Measurements from ENCODE around the gene ADAM20.
"Not testable (repeated sequence)": the region's sequence is repeated elsewhere in the genome, so short reads cannot be mapped to it uniquely, and the experiment has no call there.

The ADAM20 gene

GRCh38 chr14:70530417-70530816, 4.4 kb downstream of the ADAM20 start:
- Histone ChIP-seq H3K4me3 (ENCODE audit: low read depth, low read length) (no peak overlapping the region), H2AFZ (ENCODE audit: low read length, unreplicated experiment) (no peak overlapping the region), H3K36me3 (ENCODE audit: insufficient read depth, low read length) (no peaks in the 10 kb centered on the region), H3K27ac (ENCODE audit: low read depth, low read length) (no peak overlapping the region), H3K79me2 (ENCODE audit: control insufficient read depth, insufficient read depth, low read length, unreplicated experiment) (no peaks in the 10 kb centered on the region), H3K27me3 (ENCODE audit: insufficient read depth, low read length) (no peaks in the 10 kb centered on the region), H3K4me1 (ENCODE audit: control insufficient read depth, insufficient read depth, low read length, unreplicated experiment) (no peaks in the 10 kb centered on the region)

GRCh38 chr14:70527501-70528105, 7.2 kb downstream of the ADAM20 start:
- no peak overlapping the region for H3K27ac ChIP-seq (ENCODE audit: low read depth, low read length)
- no peaks in the 10 kb centered on the region for H3K79me2 ChIP-seq (ENCODE audit: control insufficient read depth, insufficient read depth, low read length, unreplicated experiment)
- H3K4me1 ChIP-seq (ENCODE audit: control insufficient read depth, insufficient read depth, low read length, unreplicated experiment), result no peaks in the 10 kb centered on the region
- H3K4me3 ChIP-seq (ENCODE audit: low read depth, low read length), result no peak overlapping the region
- H2AFZ ChIP-seq (ENCODE audit: low read length, unreplicated experiment), result no peak overlapping the region
- H3K36me3 ChIP-seq (ENCODE audit: insufficient read depth, low read length), result no peaks in the 10 kb centered on the region
- H3K27me3 ChIP-seq (ENCODE audit: insufficient read depth, low read length), result no peaks in the 10 kb centered on the region

- Histone ChIP-seq H3K4me1 (ENCODE audit: control insufficient read depth, insufficient read depth, low read length, unreplicated experiment) (no peaks in the 10 kb centered on the region), H2AFZ (ENCODE audit: low read length, unreplicated experiment) (no peak overlapping the region), H3K4me3 (ENCODE audit: low read depth, low read length) (no peak overlapping the region), H3K79me2 (ENCODE audit: control insufficient read depth, insufficient read depth, low read length, unreplicated experiment) (no peaks in the 10 kb centered on the region), H3K27ac (ENCODE audit: low read depth, low read length) (no peak overlapping the region), H3K36me3 (ENCODE audit: insufficient read depth, low read length) (no peaks in the 10 kb centered on the region), H3K27me3 (ENCODE audit: insufficient read depth, low read length) (no peaks in the 10 kb centered on the region)
Measured at GRCh38 chr14:70525691-70526090, 9.1 kb downstream of the ADAM20 start.

GRCh38 chr14:70515811-70516210, 19.0 kb downstream of the ADAM20 start:
- H3K79me2 ChIP-seq (ENCODE audit: control insufficient read depth, insufficient read depth, low read length, unreplicated experiment), result no peaks in the 10 kb centered on the region
- H3K4me3 ChIP-seq (ENCODE audit: low read depth, low read length), result no peak overlapping the region
- H3K27me3 ChIP-seq (ENCODE audit: insufficient read depth, low read length), result no peaks in the 10 kb centered on the region
- H3K4me1 ChIP-seq (ENCODE audit: control insufficient read depth, insufficient read depth, low read length, unreplicated experiment), result no peaks in the 10 kb centered on the region
- no peak overlapping the region for H2AFZ ChIP-seq (ENCODE audit: low read length, unreplicated experiment)
- no peak overlapping the region for H3K27ac ChIP-seq (ENCODE audit: low read depth, low read length)
- no peaks in the 10 kb centered on the region; the same call in 1 of the 2 replicates for H3K36me3 ChIP-seq (ENCODE audit: insufficient read depth, low read length)

GRCh38 chr14:70514168-70515069, 20.4 kb downstream of the ADAM20 start:
- no peaks in the 10 kb centered on the region for H3K4me1 ChIP-seq (ENCODE audit: control insufficient read depth, insufficient read depth, low read length, unreplicated experiment)
- H3K27me3 ChIP-seq (ENCODE audit: insufficient read depth, low read length), result no peaks in the 10 kb centered on the region
- H3K27ac ChIP-seq (ENCODE audit: low read depth, low read length), result no peak overlapping the region
- no peak overlapping the region for H2AFZ ChIP-seq (ENCODE audit: low read length, unreplicated experiment)
- H3K36me3 ChIP-seq (ENCODE audit: insufficient read depth, low read length), result no peaks in the 10 kb centered on the region
- H3K79me2 ChIP-seq (ENCODE audit: control insufficient read depth, insufficient read depth, low read length, unreplicated experiment), result no peaks in the 10 kb centered on the region
- no peak overlapping the region for H3K4me3 ChIP-seq (ENCODE audit: low read depth, low read length)

- H3K27ac ChIP-seq (ENCODE audit: low read depth, low read length), result no peak overlapping the region
- no peaks in the 10 kb centered on the region for H3K36me3 ChIP-seq (ENCODE audit: insufficient read depth, low read length)
- no peak overlapping the region for H2AFZ ChIP-seq (ENCODE audit: low read length, unreplicated experiment)
- H3K4me1 ChIP-seq (ENCODE audit: control insufficient read depth, insufficient read depth, low read length, unreplicated experiment), result no peaks in the 10 kb centered on the region
- H3K27me3 ChIP-seq (ENCODE audit: insufficient read depth, low read length), result no peaks in the 10 kb centered on the region
- H3K4me3 ChIP-seq (ENCODE audit: low read depth, low read length), result no peak overlapping the region
- H3K79me2 ChIP-seq (ENCODE audit: control insufficient read depth, insufficient read depth, low read length, unreplicated experiment), result no peaks in the 10 kb centered on the region
Measured at GRCh38 chr14:70498191-70498590, 36.6 kb downstream of the ADAM20 start.

GRCh38 chr14:70489579-70490200, 45.1 kb downstream of the ADAM20 start:
- Histone ChIP-seq H3K27me3 (ENCODE audit: insufficient read depth, low read length) (no peaks in the 10 kb centered on the region), H3K4me3 (ENCODE audit: low read depth, low read length) (no peak overlapping the region), H3K79me2 (ENCODE audit: control insufficient read depth, insufficient read depth, low read length, unreplicated experiment) (no peaks in the 10 kb centered on the region), H3K36me3 (ENCODE audit: insufficient read depth, low read length) (no peaks in the 10 kb centered on the region), H3K27ac (ENCODE audit: low read depth, low read length) (no peak overlapping the region), H2AFZ (ENCODE audit: low read length, unreplicated experiment) (no peak overlapping the region), H3K4me1 (ENCODE audit: control insufficient read depth, insufficient read depth, low read length, unreplicated experiment) (no peaks in the 10 kb centered on the region)

GRCh38 chr14:70477356-70478105, 57.3 kb downstream of the ADAM20 start:
- H2AFZ ChIP-seq (ENCODE audit: low read length, unreplicated experiment); H3K36me3 ChIP-seq (ENCODE audit: insufficient read depth, low read length); H3K4me3 ChIP-seq (ENCODE audit: low read depth, low read length); H3K79me2 ChIP-seq (ENCODE audit: control insufficient read depth, insufficient read depth, low read length, unreplicated experiment); H3K4me1 ChIP-seq (ENCODE audit: control insufficient read depth, insufficient read depth, low read length, unreplicated experiment); H3K27ac ChIP-seq (ENCODE audit: low read depth, low read length); H3K27me3 ChIP-seq (ENCODE audit: insufficient read depth, low read length): not testable (repeated sequence)

GRCh38 chr14:70475459-70475858, 59.3 kb downstream of the ADAM20 start:
- H3K79me2 ChIP-seq (ENCODE audit: control insufficient read depth, insufficient read depth, low read length, unreplicated experiment); H3K27ac ChIP-seq (ENCODE audit: low read depth, low read length); H3K4me3 ChIP-seq (ENCODE audit: low read depth, low read length); H3K4me1 ChIP-seq (ENCODE audit: control insufficient read depth, insufficient read depth, low read length, unreplicated experiment); H3K27me3 ChIP-seq (ENCODE audit: insufficient read depth, low read length); H2AFZ ChIP-seq (ENCODE audit: low read length, unreplicated experiment); H3K36me3 ChIP-seq (ENCODE audit: insufficient read depth, low read length): not testable (repeated sequence)

- H3K79me2 ChIP-seq (ENCODE audit: control insufficient read depth, insufficient read depth, low read length, unreplicated experiment), result no peaks in the 10 kb centered on the region
- H3K4me3 ChIP-seq (ENCODE audit: low read depth, low read length), result no peak overlapping the region
- H2AFZ ChIP-seq (ENCODE audit: low read length, unreplicated experiment), result no peak overlapping the region
- H3K4me1 ChIP-seq (ENCODE audit: control insufficient read depth, insufficient read depth, low read length, unreplicated experiment), result no peaks in the 10 kb centered on the region
- H3K36me3 ChIP-seq (ENCODE audit: insufficient read depth, low read length), result no peaks in the 10 kb centered on the region
- H3K27ac ChIP-seq (ENCODE audit: low read depth, low read length), result no peak overlapping the region
- no peaks in the 10 kb centered on the region for H3K27me3 ChIP-seq (ENCODE audit: insufficient read depth, low read length)
Measured at GRCh38 chr14:70473825-70474224, 61.0 kb downstream of the ADAM20 start.

Measured in ACC112 (cell line).